Measurements from ENCODE around the gene TNS2. TPM values are rescaled to one million over a fixed set of nuclear protein-coding genes. Genes with fewer than 3 reads are reported as not detected.

Gene TNS2
- total and polyA plus RNA-seq, 10 of the 15 experiments (the other 5 are each of a cell fraction or from before 2014, with no cell fraction given) = 0.03 to 0.72 (median 0.16) TPM; not detected in 4

DNA sequence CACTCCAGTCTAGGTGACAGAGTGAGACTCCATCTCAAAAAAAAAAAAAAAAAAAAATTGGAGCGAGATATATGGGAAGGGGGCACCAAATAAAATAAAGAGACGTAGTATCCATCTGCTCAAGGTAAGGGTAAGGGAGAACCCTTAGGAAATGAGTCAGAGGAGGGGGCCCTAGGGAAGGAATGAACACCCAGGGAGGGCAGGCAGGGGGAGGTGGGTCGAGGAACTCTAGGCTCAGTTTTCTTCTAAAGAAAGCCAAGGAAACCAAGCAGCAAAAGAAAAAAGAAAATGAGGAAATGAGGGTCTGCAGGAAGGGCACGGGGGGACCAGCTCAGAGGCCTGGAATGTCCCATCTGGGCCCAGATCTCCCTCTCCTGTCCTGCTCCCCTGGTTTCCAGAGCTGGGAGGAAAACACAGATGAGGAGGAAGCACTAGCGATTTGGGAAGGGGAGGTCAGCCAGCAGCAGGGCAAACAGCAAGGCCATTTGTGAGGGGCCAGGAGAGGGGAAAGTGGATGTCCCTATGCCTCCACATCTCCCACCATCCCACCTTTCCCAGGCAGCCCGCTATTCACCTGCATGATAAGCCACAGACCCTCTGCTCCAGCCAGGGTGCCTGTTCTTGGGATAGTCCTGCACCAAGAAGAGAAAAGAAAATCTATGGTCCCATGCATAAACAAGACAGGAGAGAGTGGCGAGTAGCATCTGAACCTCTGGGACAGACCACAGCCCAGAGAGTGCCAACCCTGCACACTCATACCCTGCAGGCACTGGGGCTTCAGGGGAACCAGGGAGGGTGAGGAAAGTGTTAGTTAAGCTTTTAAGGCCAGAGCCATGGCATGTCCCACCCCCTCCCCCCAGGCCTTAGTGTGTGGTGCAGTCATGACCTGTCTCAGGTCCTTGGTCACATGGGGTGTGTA, 17.5 kb downstream of the TNS2 start (continued):
- TF ChIP-seq BACH1 (IDR thresholded peaks at IDR 0.05; ENCODE audit: borderline replicate concordance) (no peak), IKZF1 (conservative IDR thresholded peaks at IDR 0.05) (no peak), EED (IDR thresholded peaks at IDR 0.05; ENCODE audit: low read depth) (no peak), FOXK2 (IDR thresholded peaks at IDR 0.05) (no peak), ZNF274 (IDR thresholded peaks at IDR 0.05; ENCODE audit: insufficient read depth, insufficient read length) (no peak)
- TF ChIP-seq, protein P1, sequence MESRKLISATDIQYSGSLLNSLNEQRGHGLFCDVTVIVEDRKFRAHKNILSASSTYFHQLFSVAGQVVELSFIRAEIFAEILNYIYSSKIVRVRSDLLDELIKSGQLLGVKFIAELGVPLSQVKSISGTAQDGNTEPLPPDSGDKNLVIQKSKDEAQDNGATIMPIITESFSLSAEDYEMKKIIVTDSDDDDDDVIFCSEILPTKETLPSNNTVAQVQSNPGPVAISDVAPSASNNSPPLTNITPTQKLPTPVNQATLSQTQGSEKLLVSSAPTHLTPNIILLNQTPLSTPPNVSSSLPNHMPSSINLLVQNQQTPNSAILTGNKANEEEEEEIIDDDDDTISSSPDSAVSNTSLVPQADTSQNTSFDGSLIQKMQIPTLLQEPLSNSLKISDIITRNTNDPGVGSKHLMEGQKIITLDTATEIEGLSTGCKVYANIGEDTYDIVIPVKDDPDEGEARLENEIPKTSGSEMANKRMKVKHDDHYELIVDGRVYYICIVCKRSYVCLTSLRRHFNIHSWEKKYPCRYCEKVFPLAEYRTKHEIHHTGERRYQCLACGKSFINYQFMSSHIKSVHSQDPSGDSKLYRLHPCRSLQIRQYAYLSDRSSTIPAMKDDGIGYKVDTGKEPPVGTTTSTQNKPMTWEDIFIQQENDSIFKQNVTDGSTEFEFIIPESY (IDR thresholded peaks at IDR 0.05) = no peak

DNA sequence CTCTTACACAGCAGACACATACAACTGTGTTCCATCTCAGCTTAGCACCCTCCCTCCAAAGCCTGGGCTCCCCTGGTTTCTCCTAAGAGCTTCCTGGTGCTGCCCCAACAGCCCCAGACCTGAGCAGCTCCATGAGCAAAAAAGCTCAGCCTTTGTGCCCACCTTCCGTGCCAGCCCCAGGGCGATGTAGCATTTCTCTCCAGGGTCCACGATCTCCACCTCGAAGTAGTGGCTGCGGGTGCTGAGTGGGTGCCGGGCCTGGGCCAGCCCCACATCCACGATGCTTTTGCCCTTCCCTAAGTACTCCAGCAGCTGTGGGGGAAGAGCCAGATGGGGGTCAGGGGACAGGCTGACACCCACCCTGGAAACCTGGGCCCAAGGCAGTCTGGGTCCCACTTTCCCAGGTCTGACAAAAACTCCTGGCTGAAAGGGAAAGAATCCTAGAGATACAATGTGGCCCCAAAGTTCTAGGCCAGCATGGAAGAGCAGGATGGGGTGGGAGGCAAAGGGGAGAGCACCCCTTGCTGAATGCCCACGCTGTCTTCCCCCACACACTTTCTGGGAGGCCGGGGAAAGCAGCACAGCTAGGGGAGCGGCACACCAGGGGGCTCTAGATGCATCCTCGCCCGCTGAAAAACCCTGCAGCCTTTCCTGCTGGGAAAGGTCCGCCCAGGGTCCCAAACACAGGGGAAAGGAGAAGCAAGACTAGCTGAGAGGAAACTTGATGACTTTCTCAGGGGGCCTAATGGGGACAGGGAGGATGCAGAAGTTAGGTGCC, 18.3 kb downstream of the TNS2 start:
- Histone ChIP-seq H2AFZ (ENCODE audit: control insufficient read depth, low read depth, low read length) (no peak overlapping the region), H3K9me3 (replicated peaks; ENCODE audit: control insufficient read depth, insufficient read depth, low read length) (no peaks in the 10 kb centered on the region), H3K27me3 (replicated peaks in 1 of 2; ENCODE audit: control insufficient read depth in 2 of 2, insufficient read depth in 2 of 2, low read length in 1 of 2) (no peaks in the 10 kb centered on the region), H3K36me3 (ENCODE audit: control insufficient read depth in 2 of 2, insufficient read depth in 2 of 2, low read length in 1 of 2) (peaks cover 7 to 12% of the 10 kb centered on the region in 2 experiments; a peak in 3 of 4 replicates), H3K4me2 (ENCODE audit: control insufficient read depth, insufficient read depth) (no peak overlapping the region), H4K20me1 (ENCODE audit: control insufficient read depth, insufficient read depth) (no peaks in the 10 kb centered on the region; the same call in 1 of the 2 replicates), H3K4me3 (no peak overlapping the region), H3K4me1 (ENCODE audit: control insufficient read depth, insufficient read depth, low read length) (no peaks in the 10 kb centered on the region), H3K27ac (ENCODE audit: control insufficient read depth, insufficient read depth) (no peak overlapping the region), H3K79me2 (ENCODE audit: control insufficient read depth, insufficient read depth, low read length) (no peaks in the 10 kb centered on the region), H3K9ac (ENCODE audit: control insufficient read depth, insufficient read depth, low read length) (no peak overlapping the region)
- in situ Hi-C loops (cut with MboI) = no loop called here
- ATAC-seq (no peak), DNase-seq (ENCODE audit: low read depth, low spot score) (no peak), FAIRE-seq (no peak)
- no TSS peak for BruUV-seq (replicated peaks)
- RAD21 ChIA-PET (ENCODE audit: unreplicated experiment) = interaction anchor here (0.9 to 4.5 kb wide), 3 partner anchors 31 to 253 kb away, joined by 4 to 84 read pairs (median 35); partner anchors contain the start of genes AAAS, IGFBP6 and SOAT2
- POLR2A ChIA-PET = interaction anchor here (1.4 kb wide), 1 partner anchor 11 kb away, joined by 4 read pairs; the partner anchor contains the start of gene SPRYD3
- WGBS (ENCODE audit: insufficient coverage, insufficient replicate concordance, low lambda C conversion rate, missing lambda C conversion rate) = 85% methylated on average over 13 of the region's 13 CpGs
- intact Hi-C loops (cut with micrococcal nuclease; ENCODE audit: unreplicated experiment) = loop anchor here (5.0 kb wide), 1 partner anchor 89 kb away; no protein-coding TSS in a partner anchor
- TF ChIP-seq JUND (IDR thresholded peaks at IDR 0.05; ENCODE audit: low read depth, low read length) (no peak), KDM1A (IDR thresholded peaks at IDR 0.05; ENCODE audit: borderline replicate concordance) (no peak)
- SMC1A ChIA-PET (ENCODE audit: uncharacterized antibody, unreplicated experiment) = interaction anchor here (2.6 to 7.8 kb wide), 2 partner anchors 26 to 33 kb away, joined by 13 to 126 read pairs; partner anchors contain the start of gene SOAT2
- CTCF ChIA-PET = interaction anchor here (0.8 to 12.1 kb wide), 7 partner anchors 11 to 253 kb away, joined by 3 to 355 read pairs (median 35); partner anchors contain the start of genes AAAS, IGFBP6, SOAT2 and SPRYD3

Measured in GM12878 (cell line).